Tibial nerve (tissue), 4 donors: ENCODE data around the gene WSB1. TPM values are rescaled to one million over a fixed set of nuclear protein-coding genes. Genes with fewer than 3 reads are reported as not detected.

Experiments used
- DNase-seq, 2 donors: peaks; one replicate each; pipeline ENCODE4 v3.0.0-alpha.2; 2019; ENCODE audit warnings: low spot score in 2 of 2
- H3K27ac ChIP-seq, 4 donors: fragments of 200-600 bp; sonication (generic) in 3 of 4; one replicate each; pipeline ENCODE4 v1.5.1; 2017 to 2019; ENCODE audit warnings: mild to moderate bottlenecking in 1 of 4
- H3K27me3 ChIP-seq, 2 donors: fragments of 200-600 bp; sonication (generic) in 1 of 2; one replicate each; pipeline versions ENCODE4 v1.5.1 to v1.6.0; 2017 to 2019
- H3K36me3 ChIP-seq, 3 donors: fragments of 200-600 bp; sonication (generic); one replicate each; pipeline ENCODE4 v1.5.1; 2018 to 2019
- H3K4me1 ChIP-seq, 4 donors: fragments of 200-600 bp; sonication (generic) in 3 of 4; one replicate each; pipeline ENCODE4 v1.5.1; 2017 to 2019
- H3K4me3 ChIP-seq, 4 donors: fragments of 200-600 bp; sonication (generic) in 3 of 4; one replicate each; pipeline ENCODE4 v1.5.1; 2017 to 2019; ENCODE audit warnings: mild to moderate bottlenecking in 1 of 4, moderate library complexity in 1 of 4
- H3K9me3 ChIP-seq, 4 donors: fragments of 200-600 bp; sonication (generic) in 3 of 4; one replicate each; pipeline ENCODE4 v1.5.1; 2017 to 2019
- EP300 ChIP-seq, 2 donors: sonication (generic); formaldehyde crosslinking; IDR thresholded peaks; one replicate each; pipeline ENCODE4 v1.6.1; 2017; ENCODE audit warnings: antibody characterized with exemption in 2 of 2, mild to moderate bottlenecking in 1 of 2
- POLR2A ChIP-seq, 2 donors: fragments of 450-650 bp; IDR thresholded peaks; one replicate each; pipeline ENCODE4 v1.6.1; 2017; ENCODE audit warnings: antibody characterized with exemption in 2 of 2, mild to moderate bottlenecking in 2 of 2, moderate library complexity in 2 of 2
- WGBS, 2 donors: methylation state at CpG; one replicate each; pipeline ENCODE4 v1.1.5; 2018; 5-methylcytosine and 5-hydroxymethylcytosine counted together
- total RNA-seq, 4 donors: library from RNA; depleted of rRNA; stranded (reverse); fragments of >200 nt; gene quantifications; one replicate each; pipeline ENCODE4 v1.1.0, GENCODE V29; 2016
- TF ChIP-seq, protein P1 (sequence below), 5 experiments: fragments of 200-600 bp in 3 of 5; fragments of 450-650 bp in 2 of 5; sonication (generic) in 3 of 5; IDR thresholded peaks; one replicate each; pipeline ENCODE4 v1.5.1; 2016 to 2019; ENCODE audit warnings: antibody characterized with exemption in 5 of 5, mild to moderate bottlenecking in 3 of 5, moderate library complexity in 2 of 5

The WSB1 gene
- total RNA-seq, 4 donors from 2014 or later = 201 to 225 (median 213) TPM

DNA sequence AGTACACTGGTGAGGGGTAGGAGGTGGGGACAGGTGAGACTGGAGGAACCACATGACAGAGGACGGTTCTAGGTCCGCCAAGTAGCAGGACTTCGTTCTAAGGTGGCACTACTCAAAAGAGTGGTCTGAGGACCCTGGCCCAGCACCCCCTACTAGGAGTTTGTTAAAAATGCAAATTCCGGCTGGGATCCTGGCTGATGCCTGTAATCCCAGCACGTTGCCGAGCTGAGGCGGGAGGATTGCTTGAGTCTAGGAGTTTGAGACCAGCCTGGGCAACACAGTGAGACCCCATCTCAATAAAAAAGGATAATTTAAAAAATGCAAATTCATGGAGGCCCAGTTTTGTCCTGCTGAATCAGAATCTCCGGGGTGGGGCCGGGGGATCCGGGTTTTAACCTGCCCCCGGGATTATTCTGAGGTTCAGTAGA is 59.1 kb downstream of the WSB1 start:
- no peak for TF ChIP-seq POLR2A (IDR thresholded peaks at IDR 0.05)
- TF ChIP-seq EP300 (IDR thresholded peaks at IDR 0.05) = no peak
- TF ChIP-seq, protein P1, sequence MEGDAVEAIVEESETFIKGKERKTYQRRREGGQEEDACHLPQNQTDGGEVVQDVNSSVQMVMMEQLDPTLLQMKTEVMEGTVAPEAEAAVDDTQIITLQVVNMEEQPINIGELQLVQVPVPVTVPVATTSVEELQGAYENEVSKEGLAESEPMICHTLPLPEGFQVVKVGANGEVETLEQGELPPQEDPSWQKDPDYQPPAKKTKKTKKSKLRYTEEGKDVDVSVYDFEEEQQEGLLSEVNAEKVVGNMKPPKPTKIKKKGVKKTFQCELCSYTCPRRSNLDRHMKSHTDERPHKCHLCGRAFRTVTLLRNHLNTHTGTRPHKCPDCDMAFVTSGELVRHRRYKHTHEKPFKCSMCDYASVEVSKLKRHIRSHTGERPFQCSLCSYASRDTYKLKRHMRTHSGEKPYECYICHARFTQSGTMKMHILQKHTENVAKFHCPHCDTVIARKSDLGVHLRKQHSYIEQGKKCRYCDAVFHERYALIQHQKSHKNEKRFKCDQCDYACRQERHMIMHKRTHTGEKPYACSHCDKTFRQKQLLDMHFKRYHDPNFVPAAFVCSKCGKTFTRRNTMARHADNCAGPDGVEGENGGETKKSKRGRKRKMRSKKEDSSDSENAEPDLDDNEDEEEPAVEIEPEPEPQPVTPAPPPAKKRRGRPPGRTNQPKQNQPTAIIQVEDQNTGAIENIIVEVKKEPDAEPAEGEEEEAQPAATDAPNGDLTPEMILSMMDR (IDR thresholded peaks at IDR 0.05) = no peak
- no peak for DNase-seq
- Histone ChIP-seq H3K27me3 (no peaks in the 10 kb centered on the region), H3K4me1 (peaks cover 0 to 32% (median 9%) of the 10 kb centered on the region in 4 donors), H3K4me3 (peak overlapping the region; percentile 59 to 68 (median 66)), H3K36me3 (no peaks in the 10 kb centered on the region), H3K9me3 (peaks cover 0 to 3% (median 0%) of the 10 kb centered on the region in 4 donors), H3K27ac (peak overlapping the region; percentile 93 to 98 (median 97))
- 56% methylated on average over 11 of the region's 11 CpGs for WGBS, 2 donors

DNA sequence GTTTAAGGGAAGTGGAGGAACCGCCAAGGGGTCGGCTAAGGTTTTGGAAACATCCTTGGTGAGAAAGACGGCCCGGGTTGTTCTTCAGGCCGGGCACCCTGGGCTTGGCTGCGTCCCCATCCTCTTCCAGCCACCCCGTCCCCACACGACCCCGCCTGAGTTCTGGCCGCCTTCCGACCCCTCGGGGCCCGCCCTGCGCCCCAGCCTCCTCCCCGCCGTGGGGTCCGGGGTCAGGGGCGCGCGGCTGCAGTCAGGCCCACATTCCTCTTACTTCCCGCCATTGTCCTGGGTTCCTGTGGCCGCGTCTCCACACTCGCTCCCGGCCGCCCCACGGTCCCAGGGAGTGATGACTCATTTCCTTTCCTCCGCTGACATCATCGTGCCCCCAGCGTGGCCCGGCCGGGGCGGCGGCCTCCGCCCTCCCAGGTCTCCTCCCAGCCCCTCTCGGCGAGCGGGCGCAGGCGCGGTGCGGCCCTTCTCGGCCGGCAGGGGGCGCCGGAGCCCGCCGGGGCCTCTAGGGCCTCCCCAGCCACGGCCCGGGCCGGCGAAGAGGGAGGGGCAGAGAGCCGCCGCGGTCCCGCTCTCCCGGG is 59.6 kb downstream of the WSB1 start:
- H3K4me1 ChIP-seq = peaks cover 0 to 30% (median 5%) of the 10 kb centered on the region in 4 donors
- 1% methylated on average over 32 to 51 of the region's 57 CpGs for WGBS, 2 donors
- DNase-seq = peak; percentile 81 to 83
- peaks cover 0 to 3% (median 0%) of the 10 kb centered on the region in 4 donors for H3K9me3 ChIP-seq
- peak overlapping the region; percentile 93 to 98 (median 97) for H3K27ac ChIP-seq
- H3K4me3 ChIP-seq = peak overlapping the region; percentile 59 to 68 (median 66)
- TF ChIP-seq EP300 (IDR thresholded peaks at IDR 0.05) = peak; percentile 42 to 97
- TF ChIP-seq, protein P1 (IDR thresholded peaks at IDR 0.05) = peak; percentile 98 to 100 (median 99)
- peak; percentile 90 for TF ChIP-seq POLR2A (IDR thresholded peaks at IDR 0.05)
- no peaks in the 10 kb centered on the region for H3K36me3 ChIP-seq
- H3K27me3 ChIP-seq = no peaks in the 10 kb centered on the region

DNA sequence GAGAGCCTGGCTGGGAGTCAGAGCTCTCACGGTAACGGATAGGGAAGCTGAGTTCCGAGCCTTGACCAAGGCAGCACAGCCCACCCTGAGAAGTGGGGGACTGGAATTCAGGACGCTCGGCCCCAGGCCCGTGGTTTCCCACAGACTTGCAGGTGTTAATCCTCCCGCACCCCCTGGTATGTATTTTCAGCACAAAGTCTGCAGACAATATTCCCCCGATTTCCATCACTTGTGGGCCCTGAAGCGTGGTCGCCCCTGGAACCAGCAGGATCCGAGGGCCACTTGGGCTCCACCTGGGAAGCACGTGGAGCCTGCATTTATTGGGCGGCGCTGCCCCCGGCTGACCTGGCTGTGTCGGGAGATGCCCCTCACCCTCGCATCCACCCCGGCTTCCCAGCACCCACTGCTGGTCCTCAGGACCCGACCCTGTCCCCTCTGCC is 60.2 kb downstream of the WSB1 start:
- Histone ChIP-seq H3K27me3 (no peaks in the 10 kb centered on the region), H3K4me1 (peaks cover 0 to 25% (median 3%) of the 10 kb centered on the region in 4 donors), H3K36me3 (no peaks in the 10 kb centered on the region), H3K9me3 (peaks cover 0 to 3% (median 0%) of the 10 kb centered on the region in 4 donors), H3K27ac (peak overlapping the region; percentile 93 to 98 (median 97)), H3K4me3 (peak overlapping the region; percentile 33 to 68 (median 63))
- TF ChIP-seq, protein P1 (IDR thresholded peaks at IDR 0.05) = no peak
- no peak for TF ChIP-seq POLR2A (IDR thresholded peaks at IDR 0.05)
- TF ChIP-seq EP300 (IDR thresholded peaks at IDR 0.05) = no peak
- WGBS, 2 donors = 13 to 16% methylated on average over 16 to 19 of the region's 19 CpGs
- DNase-seq = no peak

DNA sequence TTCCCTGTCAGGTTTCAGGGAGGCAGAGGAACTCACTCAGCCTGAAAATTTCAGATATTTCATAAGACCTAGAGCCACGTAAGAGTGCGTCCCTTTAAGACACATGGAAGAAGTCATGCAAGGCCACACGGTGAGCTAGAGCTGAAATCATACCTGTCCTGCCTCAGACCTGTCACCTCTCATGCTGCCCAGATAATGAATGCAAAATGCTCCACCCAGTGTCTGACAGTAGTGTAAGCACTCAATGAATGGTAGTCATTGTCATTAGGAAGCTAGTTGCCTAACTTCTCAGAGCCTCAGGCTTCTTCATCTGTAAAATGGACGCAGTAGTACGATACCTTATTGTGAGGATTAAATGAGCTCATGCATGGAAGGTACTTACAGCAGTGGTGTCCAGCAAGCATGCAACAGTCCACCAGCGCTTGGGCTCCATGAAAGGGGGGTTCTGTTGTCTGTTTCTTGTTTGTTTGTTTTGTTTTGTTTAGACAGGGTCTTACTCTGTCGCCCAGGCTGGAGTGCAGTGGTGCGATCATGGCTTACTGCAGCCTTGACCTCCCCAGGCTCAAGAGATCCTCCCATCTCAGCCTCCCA is 60.7 kb downstream of the WSB1 start:
- peak overlapping the region in 3 of 4 donors; percentile 93 to 98 (median 96) for H3K27ac ChIP-seq

More for the DNA sequence above, 60.7 kb downstream of the WSB1 start:
- DNase-seq = no peak
- Histone ChIP-seq H3K9me3 (peaks cover 0 to 3% (median 0%) of the 10 kb centered on the region in 4 donors), H3K36me3 (no peaks in the 10 kb centered on the region), H3K27me3 (no peaks in the 10 kb centered on the region), H3K4me3 (peak overlapping the region in 2 of 4 donors; percentile 67 to 68), H3K4me1 (peaks cover 0 to 20% (median 3%) of the 10 kb centered on the region in 4 donors)
- 71 to 75% methylated on average over 8 of the region's 8 CpGs for WGBS, 2 donors
- TF ChIP-seq EP300 (IDR thresholded peaks at IDR 0.05) = no peak
- TF ChIP-seq, protein P1 (IDR thresholded peaks at IDR 0.05) = no peak
- no peak for TF ChIP-seq POLR2A (IDR thresholded peaks at IDR 0.05)
